Right atrium auricular region (tissue), 2 donors: Measurements from ENCODE around the gene PALLD. TPM values are rescaled to one million over a fixed set of nuclear protein-coding genes. Genes with fewer than 3 reads are reported as not detected.

Source experiments
- DNase-seq: peaks from one replicate; pipeline ENCODE4 v3.0.0-alpha.2; 2019; ENCODE audit warnings: low spot score
- H3K27ac ChIP-seq, 2 donors: fragments of 200-600 bp; sonication (generic); 1 replicate in 1 of 2; 2 replicates in 1 of 2; pipeline ENCODE4 v1.5.1; 2016 to 2019
- H3K27me3 ChIP-seq, 2 donors: fragments of 200-600 bp; sonication (generic); one replicate each; pipeline versions ENCODE4 v1.5.1 to v1.6.0; 2017 to 2019
- H3K36me3 ChIP-seq: fragments of 200-600 bp; sonication (generic); one replicate; pipeline ENCODE4 v1.5.1; 2016
- H3K4me1 ChIP-seq, 2 donors: fragments of 200-600 bp; sonication (generic); one replicate each; pipeline versions ENCODE4 v1.5.1 to v1.6.0; 2017 to 2019
- H3K4me3 ChIP-seq, 2 donors: fragments of 200-600 bp; sonication (generic); 1 replicate in 1 of 2; 2 replicates in 1 of 2; pipeline ENCODE4 v1.5.1; 2017 to 2019; ENCODE audit warnings: mild to moderate bottlenecking in 1 of 2, moderate library complexity in 1 of 2
- H3K9me3 ChIP-seq, 2 donors: fragments of 200-600 bp; sonication (generic); one replicate each; pipeline ENCODE4 v1.5.1; 2019
- total RNA-seq, 2 donors: library from RNA; depleted of rRNA; stranded (reverse); fragments of >200 nt; gene quantifications; one replicate each; pipeline ENCODE4 v1.1.0, GENCODE V29; 2016
- TF ChIP-seq, protein P1 (sequence below), 2 donors: fragments of 200-600 bp; sonication (generic); IDR thresholded peaks; one replicate each; pipeline ENCODE4 v1.5.1; 2019; ENCODE audit warnings: antibody characterized with exemption in 2 of 2

Gene PALLD
- total RNA-seq, 2 donors from 2014 or later: 764 to 782 TPM

DNA sequence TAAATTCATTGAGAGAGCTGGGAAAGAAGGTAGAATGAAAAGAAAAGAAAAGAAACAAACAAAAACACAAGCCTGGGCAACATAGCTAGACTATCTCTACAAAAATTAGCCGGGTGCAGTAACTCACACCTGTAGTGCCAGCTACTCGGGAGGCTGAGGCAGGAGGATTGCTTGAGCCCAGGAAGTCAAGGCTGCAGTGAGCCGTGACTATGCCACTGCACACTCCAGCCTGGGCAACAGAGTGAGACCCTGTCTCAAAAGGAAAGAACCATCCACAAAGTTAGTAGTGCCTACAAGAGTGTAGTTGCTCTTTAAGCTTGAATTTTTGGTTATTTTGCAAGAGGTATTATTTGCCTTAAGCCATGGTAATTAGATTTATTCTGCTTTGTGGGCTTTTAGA lies 355.5 kb downstream of the PALLD start:
- TF ChIP-seq, protein P1, sequence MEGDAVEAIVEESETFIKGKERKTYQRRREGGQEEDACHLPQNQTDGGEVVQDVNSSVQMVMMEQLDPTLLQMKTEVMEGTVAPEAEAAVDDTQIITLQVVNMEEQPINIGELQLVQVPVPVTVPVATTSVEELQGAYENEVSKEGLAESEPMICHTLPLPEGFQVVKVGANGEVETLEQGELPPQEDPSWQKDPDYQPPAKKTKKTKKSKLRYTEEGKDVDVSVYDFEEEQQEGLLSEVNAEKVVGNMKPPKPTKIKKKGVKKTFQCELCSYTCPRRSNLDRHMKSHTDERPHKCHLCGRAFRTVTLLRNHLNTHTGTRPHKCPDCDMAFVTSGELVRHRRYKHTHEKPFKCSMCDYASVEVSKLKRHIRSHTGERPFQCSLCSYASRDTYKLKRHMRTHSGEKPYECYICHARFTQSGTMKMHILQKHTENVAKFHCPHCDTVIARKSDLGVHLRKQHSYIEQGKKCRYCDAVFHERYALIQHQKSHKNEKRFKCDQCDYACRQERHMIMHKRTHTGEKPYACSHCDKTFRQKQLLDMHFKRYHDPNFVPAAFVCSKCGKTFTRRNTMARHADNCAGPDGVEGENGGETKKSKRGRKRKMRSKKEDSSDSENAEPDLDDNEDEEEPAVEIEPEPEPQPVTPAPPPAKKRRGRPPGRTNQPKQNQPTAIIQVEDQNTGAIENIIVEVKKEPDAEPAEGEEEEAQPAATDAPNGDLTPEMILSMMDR (IDR thresholded peaks at IDR 0.05): no peak
- H3K27me3 ChIP-seq: no peaks in the 10 kb centered on the region
- no peak for DNase-seq
- peaks cover 28% of the 10 kb centered on the region for H3K36me3 ChIP-seq
- H3K27ac ChIP-seq: peak overlapping the region in 1 of 2 donors; percentile 41
- H3K4me3 ChIP-seq: no peak overlapping the region
- H3K4me1 ChIP-seq: peaks cover 0 to 76% of the 10 kb centered on the region in 2 donors
- no peaks in the 10 kb centered on the region for H3K9me3 ChIP-seq

DNA sequence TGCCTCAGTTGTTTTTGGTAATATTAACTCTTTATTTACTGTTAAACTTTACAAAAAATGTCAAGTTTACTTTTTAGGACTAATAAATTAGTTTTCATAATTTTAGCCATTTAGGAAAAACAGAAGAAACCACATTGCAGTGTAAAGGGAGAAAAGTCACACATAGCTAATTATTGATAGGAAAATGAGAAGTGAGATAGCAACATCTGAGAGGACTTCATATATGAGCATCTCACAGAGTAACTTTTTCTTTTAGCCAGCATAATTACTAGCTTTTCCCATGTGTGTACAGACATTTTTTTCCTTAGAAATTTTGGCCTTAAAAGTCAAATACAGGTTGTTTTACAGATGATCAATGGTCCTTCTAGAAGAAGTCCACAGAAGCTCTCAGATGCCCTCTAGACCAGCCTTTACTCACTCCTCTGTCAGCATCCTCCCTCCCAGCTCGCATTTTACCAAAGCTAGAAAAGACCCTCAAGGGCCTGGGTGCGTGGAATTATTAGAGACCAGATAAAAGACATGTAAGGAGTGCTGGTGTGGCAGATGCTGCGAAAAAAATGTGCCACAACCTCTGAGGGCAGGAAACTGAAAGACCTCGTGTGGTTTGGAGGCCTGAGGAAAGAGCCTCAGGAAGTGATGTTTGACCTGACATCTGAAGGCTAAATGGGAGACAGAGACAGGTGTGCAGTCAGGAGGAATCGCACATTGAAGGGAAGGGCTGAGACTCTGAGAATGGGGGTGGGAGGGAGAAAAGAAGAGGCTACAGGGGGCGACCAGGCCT lies 356.3 kb downstream of the PALLD start:
- H3K4me1 ChIP-seq: peaks cover 0 to 77% of the 10 kb centered on the region in 2 donors
- peaks cover 28% of the 10 kb centered on the region for H3K36me3 ChIP-seq
- no peak overlapping the region for H3K4me3 ChIP-seq
- TF ChIP-seq, protein P1 (IDR thresholded peaks at IDR 0.05): no peak
- H3K27me3 ChIP-seq: no peaks in the 10 kb centered on the region
- no peaks in the 10 kb centered on the region for H3K9me3 ChIP-seq
- DNase-seq: no peak
- H3K27ac ChIP-seq: peak overlapping the region; percentile 67 to 77

DNA sequence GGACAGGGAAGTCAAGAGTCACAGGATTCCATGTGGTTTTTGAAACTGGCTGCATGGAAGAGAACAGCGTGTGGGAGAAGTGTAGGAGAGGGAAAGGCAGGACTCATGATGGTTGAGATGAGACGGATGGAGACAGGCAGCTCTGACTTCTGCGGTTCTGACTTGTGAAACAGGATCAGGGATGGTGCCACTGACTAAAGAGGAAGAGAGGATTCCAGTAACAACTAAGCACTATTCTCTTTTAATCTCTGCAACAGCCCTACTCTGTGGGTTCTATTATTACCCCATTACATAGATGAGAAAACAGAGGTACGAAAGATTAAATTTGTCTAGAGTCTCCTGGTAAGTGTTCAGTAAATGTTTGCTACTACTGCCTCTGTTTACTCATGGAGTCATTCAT lies 356.9 kb downstream of the PALLD start:
- peaks cover 0 to 77% of the 10 kb centered on the region in 2 donors for H3K4me1 ChIP-seq

DNA sequence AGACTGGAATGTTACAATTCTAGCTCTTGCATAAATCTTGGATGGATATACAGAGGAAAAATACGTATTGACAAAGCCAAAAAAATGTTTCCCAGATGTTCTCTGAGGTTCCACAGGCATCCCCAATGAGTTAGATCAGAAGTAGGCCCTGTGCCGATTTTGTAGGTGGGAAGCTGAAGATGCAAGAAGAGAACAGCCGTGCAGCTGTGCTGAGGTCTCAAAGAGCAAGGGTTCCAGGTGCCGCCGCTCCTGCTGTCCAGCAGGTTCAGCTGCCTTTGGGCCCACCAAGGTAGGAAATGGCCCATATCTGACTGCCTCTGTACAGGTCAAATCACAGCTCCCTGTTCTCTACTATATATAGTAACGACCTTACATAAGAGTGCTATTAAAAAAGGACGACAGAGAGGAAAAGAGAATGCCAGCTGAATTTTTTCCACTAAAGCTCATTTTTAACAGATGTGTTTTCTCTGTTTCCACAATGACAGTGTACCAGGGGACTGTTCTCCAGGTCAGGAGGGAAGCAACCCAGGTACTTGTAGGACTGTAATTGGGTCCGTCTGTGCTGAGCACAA lies 357.6 kb downstream of the PALLD start:
- Histone ChIP-seq H3K36me3 (peaks cover 35% of the 10 kb centered on the region), H3K4me3 (no peak overlapping the region), H3K27ac (peak overlapping the region; percentile 67 to 77), H3K4me1 (peaks cover 0 to 77% of the 10 kb centered on the region in 2 donors), H3K27me3 (no peaks in the 10 kb centered on the region), H3K9me3 (no peaks in the 10 kb centered on the region)
- TF ChIP-seq, protein P1 (IDR thresholded peaks at IDR 0.05): no peak
- no peak for DNase-seq

More for the DNA sequence above, 356.9 kb downstream of the PALLD start:
- H3K36me3 ChIP-seq: peaks cover 28% of the 10 kb centered on the region
- no peaks in the 10 kb centered on the region for H3K9me3 ChIP-seq
- no peak overlapping the region for H3K4me3 ChIP-seq
- no peaks in the 10 kb centered on the region for H3K27me3 ChIP-seq
- peak overlapping the region; percentile 67 to 77 for H3K27ac ChIP-seq
- TF ChIP-seq, protein P1 (IDR thresholded peaks at IDR 0.05): no peak
- DNase-seq: no peak

DNA sequence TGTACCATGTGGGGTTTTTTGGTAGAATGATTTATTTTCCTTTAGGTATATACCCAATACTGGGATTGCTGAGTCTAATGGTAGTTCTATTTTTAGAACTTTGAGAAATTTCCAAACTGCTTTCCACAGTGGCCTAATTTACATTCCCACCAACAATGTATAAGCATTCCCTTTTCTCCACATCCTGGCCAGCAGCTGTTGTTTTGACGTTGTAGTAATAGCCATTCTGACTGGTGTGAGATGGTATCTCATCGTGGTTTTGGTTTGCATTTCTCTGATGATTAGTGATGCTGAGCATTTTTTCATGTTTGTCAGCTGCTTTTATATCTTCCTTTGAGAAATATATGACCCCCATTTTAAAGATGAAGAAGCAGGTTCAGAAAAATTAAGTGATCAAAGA lies 359.5 kb downstream of the PALLD start:
- Histone ChIP-seq H3K9me3 (no peaks in the 10 kb centered on the region), H3K4me3 (no peak overlapping the region), H3K4me1 (peaks cover 0 to 76% of the 10 kb centered on the region in 2 donors), H3K36me3 (peaks cover 38% of the 10 kb centered on the region), H3K27me3 (no peaks in the 10 kb centered on the region), H3K27ac (peak overlapping the region in 1 of 2 donors; percentile 77)
- TF ChIP-seq, protein P1 (IDR thresholded peaks at IDR 0.05): no peak
- DNase-seq: no peak
